ENCODE data around the gene TSC22D2.
"Not testable (repeated sequence)": the region's sequence is repeated elsewhere in the genome, so short reads cannot be mapped to it uniquely, and the experiment has no call there.

TSC22D2 gene

GRCh38 chr3:150495149-150495548 lies 87.1 kb downstream of the TSC22D2 start:
- H3K27me3 ChIP-seq (ENCODE audit: control insufficient read depth in 5 of 5, insufficient read depth in 4 of 5, low read length in 5 of 5), result no peaks in the 10 kb centered on the region
- no peaks in the 10 kb centered on the region for H3K9me3 ChIP-seq (ENCODE audit: control insufficient read depth in 5 of 5, low read length in 5 of 5)
- no peak overlapping the region for H3K27ac ChIP-seq (ENCODE audit: low read depth, low read length)
- no peak overlapping the region for H3K9ac ChIP-seq (ENCODE audit: low read length in 5 of 5)
- H3K36me3 ChIP-seq (ENCODE audit: control insufficient read depth in 5 of 5, insufficient read depth in 5 of 5, low read length in 5 of 5), result no peaks in the 10 kb centered on the region
- H3K4me3 ChIP-seq (ENCODE audit: low read depth in 1 of 5, low read length in 5 of 5), result no peak overlapping the region
- no peaks in the 10 kb centered on the region for H3K4me1 ChIP-seq (ENCODE audit: control insufficient read depth in 5 of 5, insufficient read depth in 5 of 5, low read length in 5 of 5)

- Histone ChIP-seq H3K9ac (ENCODE audit: low read length in 5 of 5) (no peak overlapping the region), H3K27me3 (ENCODE audit: control insufficient read depth in 5 of 5, insufficient read depth in 4 of 5, low read length in 5 of 5) (no peaks in the 10 kb centered on the region), H3K36me3 (ENCODE audit: control insufficient read depth in 5 of 5, insufficient read depth in 5 of 5, low read length in 5 of 5) (no peaks in the 10 kb centered on the region), H3K9me3 (ENCODE audit: control insufficient read depth in 5 of 5, low read length in 5 of 5) (peaks cover 0 to under 1% (median 0%) of the 10 kb centered on the region in 5 donors), H3K4me1 (ENCODE audit: control insufficient read depth in 5 of 5, insufficient read depth in 5 of 5, low read length in 5 of 5) (no peaks in the 10 kb centered on the region), H3K27ac (ENCODE audit: low read depth, low read length) (no peak overlapping the region), H3K4me3 (ENCODE audit: low read depth in 1 of 5, low read length in 5 of 5) (no peak overlapping the region)
Observed at GRCh38 chr3:150495563-150496168, 87.6 kb downstream of the TSC22D2 start.

- Histone ChIP-seq H3K36me3 (ENCODE audit: control insufficient read depth in 5 of 5, insufficient read depth in 5 of 5, low read length in 5 of 5) (no peaks in the 10 kb centered on the region), H3K9me3 (ENCODE audit: control insufficient read depth in 5 of 5, low read length in 5 of 5) (peaks cover 0 to 5% (median 0%) of the 10 kb centered on the region in 5 donors), H3K4me3 (ENCODE audit: low read depth in 1 of 5, low read length in 5 of 5) (no peak overlapping the region), H3K27me3 (ENCODE audit: control insufficient read depth in 5 of 5, insufficient read depth in 4 of 5, low read length in 5 of 5) (no peaks in the 10 kb centered on the region), H3K27ac (ENCODE audit: low read depth, low read length) (no peak overlapping the region), H3K4me1 (ENCODE audit: control insufficient read depth in 5 of 5, insufficient read depth in 5 of 5, low read length in 5 of 5) (no peaks in the 10 kb centered on the region), H3K9ac (ENCODE audit: low read length in 5 of 5) (no peak overlapping the region)
Observed at GRCh38 chr3:150497956-150498355, 89.9 kb downstream of the TSC22D2 start.

- H3K9ac ChIP-seq (ENCODE audit: low read length in 5 of 5); H3K4me1 ChIP-seq (ENCODE audit: control insufficient read depth in 5 of 5, insufficient read depth in 5 of 5, low read length in 5 of 5); H3K4me3 ChIP-seq (ENCODE audit: low read depth in 1 of 5, low read length in 5 of 5); H3K36me3 ChIP-seq (ENCODE audit: control insufficient read depth in 5 of 5, insufficient read depth in 5 of 5, low read length in 5 of 5); H3K9me3 ChIP-seq (ENCODE audit: control insufficient read depth in 5 of 5, low read length in 5 of 5); H3K27ac ChIP-seq (ENCODE audit: low read depth, low read length): not testable (repeated sequence)
- peaks cover 0 to 11% (median 0%) of the 10 kb centered on the region in 5 donors for H3K27me3 ChIP-seq (ENCODE audit: control insufficient read depth in 5 of 5, insufficient read depth in 4 of 5, low read length in 5 of 5)
Observed at GRCh38 chr3:150500960-150501359, 92.9 kb downstream of the TSC22D2 start.

- H3K9ac ChIP-seq (ENCODE audit: low read length in 5 of 5), result no peak overlapping the region
- H3K9me3 ChIP-seq (ENCODE audit: control insufficient read depth in 5 of 5, low read length in 5 of 5), result peaks cover 0 to 5% (median 0%) of the 10 kb centered on the region in 5 donors
- H3K4me3 ChIP-seq (ENCODE audit: low read depth in 1 of 5, low read length in 5 of 5), result no peak overlapping the region
- H3K36me3 ChIP-seq (ENCODE audit: control insufficient read depth in 5 of 5, insufficient read depth in 5 of 5, low read length in 5 of 5), result no peaks in the 10 kb centered on the region
- H3K4me1 ChIP-seq (ENCODE audit: control insufficient read depth in 5 of 5, insufficient read depth in 5 of 5, low read length in 5 of 5), result peaks cover 0 to 3% (median 0%) of the 10 kb centered on the region in 5 donors
- H3K27ac ChIP-seq (ENCODE audit: low read depth, low read length), result no peak overlapping the region
- H3K27me3 ChIP-seq (ENCODE audit: control insufficient read depth in 5 of 5, insufficient read depth in 4 of 5, low read length in 5 of 5), result peaks cover 0 to 11% (median 0%) of the 10 kb centered on the region in 5 donors
Observed at GRCh38 chr3:150503402-150504099, 95.5 kb downstream of the TSC22D2 start.

GRCh38 chr3:150504483-150504882 lies 96.4 kb downstream of the TSC22D2 start:
- peaks cover 0 to 3% (median 0%) of the 10 kb centered on the region in 5 donors for H3K4me1 ChIP-seq (ENCODE audit: control insufficient read depth in 5 of 5, insufficient read depth in 5 of 5, low read length in 5 of 5)

GRCh38 chr3:150508401-150508800 lies 100.3 kb downstream of the TSC22D2 start:
- no peak overlapping the region for H3K4me3 ChIP-seq (ENCODE audit: low read depth in 1 of 5, low read length in 5 of 5)
- no peaks in the 10 kb centered on the region for H3K36me3 ChIP-seq (ENCODE audit: control insufficient read depth in 5 of 5, insufficient read depth in 5 of 5, low read length in 5 of 5)
- peaks cover 0 to 3% (median 0%) of the 10 kb centered on the region in 5 donors for H3K4me1 ChIP-seq (ENCODE audit: control insufficient read depth in 5 of 5, insufficient read depth in 5 of 5, low read length in 5 of 5)
- H3K27me3 ChIP-seq (ENCODE audit: control insufficient read depth in 5 of 5, insufficient read depth in 4 of 5, low read length in 5 of 5), result peaks cover 0 to 11% (median 0%) of the 10 kb centered on the region in 5 donors
- H3K9me3 ChIP-seq (ENCODE audit: control insufficient read depth in 5 of 5, low read length in 5 of 5), result no peaks in the 10 kb centered on the region
- no peak overlapping the region for H3K9ac ChIP-seq (ENCODE audit: low read length in 5 of 5)
- no peak overlapping the region for H3K27ac ChIP-seq (ENCODE audit: low read depth, low read length)

More at GRCh38 chr3:150504483-150504882, 96.4 kb downstream of the TSC22D2 start:
- Histone ChIP-seq H3K4me3 (ENCODE audit: low read depth in 1 of 5, low read length in 5 of 5) (no peak overlapping the region), H3K27me3 (ENCODE audit: control insufficient read depth in 5 of 5, insufficient read depth in 4 of 5, low read length in 5 of 5) (peaks cover 0 to 11% (median 0%) of the 10 kb centered on the region in 5 donors), H3K9ac (ENCODE audit: low read length in 5 of 5) (no peak overlapping the region), H3K36me3 (ENCODE audit: control insufficient read depth in 5 of 5, insufficient read depth in 5 of 5, low read length in 5 of 5) (no peaks in the 10 kb centered on the region), H3K9me3 (ENCODE audit: control insufficient read depth in 5 of 5, low read length in 5 of 5) (peaks cover 0 to 5% (median 0%) of the 10 kb centered on the region in 5 donors), H3K27ac (ENCODE audit: low read depth, low read length) (no peak overlapping the region)

GRCh38 chr3:150509780-150510179 lies 101.7 kb downstream of the TSC22D2 start:
- H3K9ac ChIP-seq (ENCODE audit: low read length in 5 of 5), result no peak overlapping the region
- H3K4me3 ChIP-seq (ENCODE audit: low read depth in 1 of 5, low read length in 5 of 5), result no peak overlapping the region

GRCh38 chr3:150511122-150511821 lies 103.2 kb downstream of the TSC22D2 start:
- Histone ChIP-seq H3K9ac (ENCODE audit: low read length in 5 of 5) (no peak overlapping the region), H3K27ac (ENCODE audit: low read depth, low read length) (no peak overlapping the region), H3K36me3 (ENCODE audit: control insufficient read depth in 5 of 5, insufficient read depth in 5 of 5, low read length in 5 of 5) (no peaks in the 10 kb centered on the region), H3K4me3 (ENCODE audit: low read depth in 1 of 5, low read length in 5 of 5) (no peak overlapping the region), H3K27me3 (ENCODE audit: control insufficient read depth in 5 of 5, insufficient read depth in 4 of 5, low read length in 5 of 5) (no peaks in the 10 kb centered on the region), H3K4me1 (ENCODE audit: control insufficient read depth in 5 of 5, insufficient read depth in 5 of 5, low read length in 5 of 5) (no peaks in the 10 kb centered on the region), H3K9me3 (ENCODE audit: control insufficient read depth in 5 of 5, low read length in 5 of 5) (no peaks in the 10 kb centered on the region)

More at GRCh38 chr3:150509780-150510179, 101.7 kb downstream of the TSC22D2 start:
- Histone ChIP-seq H3K4me1 (ENCODE audit: control insufficient read depth in 5 of 5, insufficient read depth in 5 of 5, low read length in 5 of 5) (no peaks in the 10 kb centered on the region), H3K36me3 (ENCODE audit: control insufficient read depth in 5 of 5, insufficient read depth in 5 of 5, low read length in 5 of 5) (no peaks in the 10 kb centered on the region), H3K27ac (ENCODE audit: low read depth, low read length) (no peak overlapping the region), H3K9me3 (ENCODE audit: control insufficient read depth in 5 of 5, low read length in 5 of 5) (no peaks in the 10 kb centered on the region), H3K27me3 (ENCODE audit: control insufficient read depth in 5 of 5, insufficient read depth in 4 of 5, low read length in 5 of 5) (peaks cover 0 to 7% (median 0%) of the 10 kb centered on the region in 5 donors)

GRCh38 chr3:150515210-150515609 lies 107.1 kb downstream of the TSC22D2 start:
- H3K9me3 ChIP-seq (ENCODE audit: control insufficient read depth in 5 of 5, low read length in 5 of 5), result peaks cover 0 to 2% (median 0%) of the 10 kb centered on the region in 5 donors
- H3K36me3 ChIP-seq (ENCODE audit: control insufficient read depth in 5 of 5, insufficient read depth in 5 of 5, low read length in 5 of 5), result no peaks in the 10 kb centered on the region
- peaks cover 0 to 1% (median 0%) of the 10 kb centered on the region in 5 donors for H3K27me3 ChIP-seq (ENCODE audit: control insufficient read depth in 5 of 5, insufficient read depth in 4 of 5, low read length in 5 of 5)
- no peak overlapping the region for H3K4me3 ChIP-seq (ENCODE audit: low read depth in 1 of 5, low read length in 5 of 5)
- H3K4me1 ChIP-seq (ENCODE audit: control insufficient read depth in 5 of 5, insufficient read depth in 5 of 5, low read length in 5 of 5), result no peaks in the 10 kb centered on the region
- no peak overlapping the region for H3K9ac ChIP-seq (ENCODE audit: low read length in 5 of 5)
- H3K27ac ChIP-seq (ENCODE audit: low read depth, low read length), result no peak overlapping the region

All from subcutaneous abdominal adipose tissue (tissue), 5 donors.